HG02571 (cell line): ENCODE data around the gene ERFE.
"Not testable (repeated sequence)": the region's sequence is repeated elsewhere in the genome, so short reads cannot be mapped to it uniquely, and the experiment has no call there.

Source experiments
- ATAC-seq: cut with Tn5 transposase; IDR thresholded peaks from one replicate; pipeline ENCODE4 v1.9.1; 2021; ENCODE audit warnings: mild to moderate bottlenecking, moderate library complexity; ENCODE audit not compliant: unreplicated experiment

ERFE gene

DNA sequence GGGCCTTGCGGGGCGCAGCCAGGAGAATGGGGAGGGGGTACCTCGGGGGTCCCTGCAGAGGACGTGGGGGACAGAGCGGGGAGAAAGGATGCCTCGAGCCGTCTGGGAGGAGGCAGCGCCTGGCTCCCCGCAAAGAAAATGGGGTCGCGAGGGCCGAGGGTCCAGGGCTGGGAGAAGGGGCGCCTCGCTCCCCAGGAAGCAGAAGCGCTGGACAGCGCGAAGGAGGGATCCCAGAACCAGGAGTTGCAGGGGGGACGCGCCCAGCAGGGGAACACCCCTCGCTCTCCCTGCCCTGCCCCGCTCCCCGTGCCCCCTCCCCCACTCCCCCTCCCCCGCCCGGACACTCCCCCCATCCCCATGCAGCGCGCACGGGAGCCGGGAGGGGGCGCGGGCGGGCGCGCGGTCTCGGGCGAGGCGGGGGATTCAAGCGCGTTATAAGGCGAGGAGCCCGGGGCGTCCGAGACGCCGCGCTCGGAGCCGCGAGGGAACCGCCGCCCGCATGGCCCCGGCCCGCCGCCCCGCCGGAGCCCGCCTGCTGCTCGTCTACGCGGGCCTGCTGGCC lies at the start of gene ERFE:
TSS of gene ERFE (plus strand) at position 462 of the 562 bp plus-strand sequence. CDS start at position 500, 38 bp downstream.
- ATAC-seq: no peak

GRCh38 chr2:238113611-238114010 lies 45.2 kb upstream of the ERFE start:
- ATAC-seq: no peak

- ATAC-seq: no peak
Observed at GRCh38 chr2:238114331-238114841, 44.4 kb upstream of the ERFE start.

DNA sequence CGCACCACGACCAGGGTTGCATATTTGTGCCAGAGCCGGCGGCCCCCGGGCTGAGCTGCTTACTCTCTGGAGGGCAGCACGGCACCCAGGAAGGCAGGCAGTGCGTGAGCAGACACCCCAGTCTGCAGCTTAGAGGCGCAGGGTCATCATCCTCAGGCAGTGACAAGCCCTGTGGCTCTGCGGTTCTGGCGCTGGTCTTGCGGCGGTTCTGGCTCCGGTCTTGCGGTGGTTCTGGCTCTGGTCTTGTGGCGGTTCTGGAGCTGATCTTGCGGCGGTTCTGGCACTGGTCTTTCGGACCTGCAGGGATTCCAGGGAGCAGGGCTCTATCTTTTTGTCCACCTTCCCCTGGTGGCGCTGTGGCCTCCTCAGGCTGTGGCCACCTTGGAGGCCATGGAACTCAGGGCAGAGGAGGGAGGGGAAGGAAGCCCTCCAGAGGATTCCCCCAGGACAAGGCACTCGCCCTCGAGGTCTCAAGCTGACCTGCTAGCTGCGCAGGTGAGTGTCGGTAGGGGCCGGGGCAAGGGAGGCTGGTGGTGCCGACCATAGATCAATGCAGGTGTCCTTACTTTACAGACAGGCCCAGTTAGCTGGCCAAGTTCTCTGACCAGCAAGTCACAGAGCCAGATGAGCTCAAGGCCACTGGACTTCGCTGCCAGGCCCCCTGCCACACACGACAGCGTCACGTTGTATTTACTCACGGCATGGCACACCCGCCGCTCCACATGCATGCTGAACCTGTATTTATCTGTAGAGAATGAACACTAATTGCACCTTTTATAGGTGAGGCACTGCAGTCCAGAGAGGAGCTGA lies 43.7 kb upstream of the ERFE start:
- ATAC-seq: no peak

GRCh38 chr2:238115709-238116108 lies 43.1 kb upstream of the ERFE start:
- not testable (repeated sequence) for ATAC-seq

DNA sequence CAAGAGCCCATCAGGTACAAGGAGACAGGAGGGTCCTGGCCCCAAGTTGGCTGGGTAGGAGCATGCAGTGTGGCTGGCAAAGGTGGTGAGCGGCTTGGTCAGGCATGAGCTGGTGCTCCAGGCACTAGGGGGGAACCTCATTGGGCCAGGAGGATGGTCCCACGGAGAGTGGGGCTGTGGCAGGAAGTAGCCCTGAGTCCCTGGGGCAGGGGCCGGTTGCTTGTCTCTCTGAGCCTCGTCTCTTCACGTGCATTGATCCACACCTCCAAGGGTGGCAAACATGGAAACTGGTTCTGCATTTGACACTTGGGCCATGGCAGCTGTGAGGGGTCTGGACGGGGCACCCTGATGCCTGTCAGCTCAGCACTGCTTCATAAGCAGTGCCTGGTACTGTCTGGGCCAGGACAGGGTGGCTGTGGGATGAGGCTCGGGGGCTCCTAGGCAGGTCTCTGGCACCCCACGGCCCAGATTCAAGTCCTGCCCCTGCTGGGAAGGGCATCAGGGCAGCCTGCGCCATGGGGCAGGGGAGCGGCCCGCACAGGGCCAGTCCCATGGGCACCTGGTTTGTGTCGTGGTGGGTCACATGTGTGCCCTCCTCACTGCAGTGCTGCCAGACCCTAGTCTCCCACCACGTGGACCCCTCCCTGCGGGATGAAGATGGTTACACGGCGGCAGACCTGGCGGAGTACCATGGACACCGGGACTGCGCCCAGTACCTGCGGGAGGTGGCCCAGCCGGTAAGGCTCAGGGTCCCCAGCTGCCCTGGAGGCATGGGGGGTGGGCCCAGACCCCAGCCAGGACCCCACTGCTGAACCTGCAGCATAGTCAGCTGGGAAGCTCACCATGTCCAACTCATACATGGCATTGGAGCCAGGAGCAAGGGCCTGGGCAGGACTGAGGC lies 42.2 kb upstream of the ERFE start:
- ATAC-seq: no peak

GRCh38 chr2:238117199-238118154 lies 41.3 kb upstream of the ERFE start:
- no peak for ATAC-seq

- no peak for ATAC-seq
Observed at GRCh38 chr2:238119756-238120462, 38.9 kb upstream of the ERFE start.

DNA sequence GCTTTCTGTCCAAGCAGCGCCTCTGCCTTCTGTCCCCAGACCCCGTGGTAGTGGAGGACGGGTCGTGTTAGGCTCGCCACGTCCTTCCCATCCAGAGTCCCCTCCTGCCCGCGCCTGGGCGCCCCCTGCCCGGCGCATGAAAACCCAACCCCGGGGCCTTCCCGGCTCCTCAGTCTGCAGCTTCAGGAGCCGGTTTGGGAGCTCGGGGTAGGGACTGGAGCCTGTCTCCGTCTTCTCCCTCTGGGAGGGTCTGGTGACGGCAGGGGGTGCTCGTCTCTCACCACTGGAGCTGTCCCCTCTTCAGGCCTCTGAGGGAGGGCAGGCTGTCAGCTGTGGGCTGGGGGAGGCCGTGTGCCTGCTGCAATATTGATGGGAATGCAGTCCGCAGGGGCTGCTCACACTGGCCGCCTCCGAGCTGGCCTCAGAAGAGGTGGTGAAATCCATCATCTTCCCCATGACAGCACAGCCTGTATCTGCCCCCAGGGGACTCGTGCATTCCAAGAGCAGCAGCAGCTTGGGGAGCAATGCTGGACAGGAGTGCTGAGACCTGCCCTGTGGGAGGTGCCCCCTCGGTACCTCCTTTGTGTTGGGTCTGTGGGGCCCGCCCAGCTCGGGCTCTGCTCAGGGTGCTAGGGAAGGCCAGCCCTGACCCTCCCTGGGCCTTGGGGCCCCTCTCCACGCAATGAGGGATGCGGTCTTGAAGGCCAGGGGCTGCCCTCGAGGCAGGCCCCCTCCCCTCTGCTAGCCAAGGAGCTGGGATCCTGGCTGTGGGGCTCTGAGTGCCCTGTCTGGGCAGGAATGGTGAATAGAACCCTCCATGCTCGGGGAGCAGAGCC lies 38.1 kb upstream of the ERFE start:
- ATAC-seq: no peak

DNA sequence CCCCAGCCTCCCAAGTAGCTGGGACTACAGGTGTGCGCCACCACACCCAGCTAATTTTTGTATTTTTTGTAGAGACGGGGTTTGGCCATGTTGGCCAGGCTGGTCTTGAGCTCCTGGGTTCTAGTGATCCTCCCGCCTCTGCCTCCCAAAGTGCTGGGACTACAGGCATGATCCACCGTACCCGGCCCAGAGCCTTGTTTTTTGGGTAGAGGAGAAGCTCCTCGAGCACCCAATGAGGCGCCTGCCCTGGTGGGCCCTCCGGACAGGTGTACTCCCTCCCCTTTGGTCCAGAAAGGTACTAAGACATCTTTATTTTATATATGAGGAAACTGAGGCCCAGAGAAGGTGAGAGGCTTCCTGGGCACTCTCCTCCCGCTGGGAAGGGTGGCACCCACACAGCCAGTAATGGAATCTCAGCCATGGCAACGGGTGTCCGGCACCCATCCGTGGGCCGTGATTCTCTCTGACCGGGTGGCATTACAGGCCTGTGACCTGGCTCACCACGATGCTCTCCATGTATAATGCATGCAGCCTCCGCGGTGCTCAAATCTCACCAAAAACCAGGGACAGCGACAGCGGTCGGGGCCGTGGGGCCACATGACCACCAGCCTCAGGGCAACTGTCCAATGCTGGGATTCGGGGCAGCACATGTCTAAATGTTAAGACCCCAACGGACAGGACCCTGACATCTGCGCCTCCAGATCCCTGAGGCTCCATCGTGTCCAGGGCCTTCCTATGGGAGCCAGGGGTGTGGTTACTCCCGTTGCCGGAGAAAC lies 37.1 kb upstream of the ERFE start:
- ATAC-seq: no peak

- no peak for ATAC-seq
Observed at GRCh38 chr2:238122287-238123217, 36.2 kb upstream of the ERFE start.

GRCh38 chr2:238123218-238123971 lies 35.4 kb upstream of the ERFE start:
- no peak for ATAC-seq

DNA sequence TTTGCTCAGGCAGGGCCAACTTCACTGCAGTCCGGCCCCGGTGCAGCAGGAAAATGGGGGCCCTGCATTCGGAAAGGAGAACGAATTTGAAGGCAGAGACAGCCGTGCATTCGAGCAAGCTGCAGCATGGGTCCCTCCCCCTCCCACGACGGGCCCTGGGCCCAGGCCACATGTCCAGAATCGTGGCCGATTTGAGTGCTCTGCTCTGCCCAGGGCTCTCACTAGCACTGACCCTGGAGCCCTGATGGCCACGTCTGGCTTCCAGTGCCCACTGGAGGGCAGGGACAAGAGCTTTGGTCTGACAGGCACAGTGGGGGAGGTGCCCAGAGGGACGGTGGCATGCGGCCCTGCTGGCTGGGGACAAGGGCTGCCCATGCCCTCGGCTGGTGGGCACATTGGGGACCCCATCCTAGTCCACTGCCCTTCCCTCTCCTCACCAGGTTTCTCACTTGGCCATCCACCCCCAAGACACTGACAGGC lies 34.7 kb upstream of the ERFE start:
- ATAC-seq: no peak

DNA sequence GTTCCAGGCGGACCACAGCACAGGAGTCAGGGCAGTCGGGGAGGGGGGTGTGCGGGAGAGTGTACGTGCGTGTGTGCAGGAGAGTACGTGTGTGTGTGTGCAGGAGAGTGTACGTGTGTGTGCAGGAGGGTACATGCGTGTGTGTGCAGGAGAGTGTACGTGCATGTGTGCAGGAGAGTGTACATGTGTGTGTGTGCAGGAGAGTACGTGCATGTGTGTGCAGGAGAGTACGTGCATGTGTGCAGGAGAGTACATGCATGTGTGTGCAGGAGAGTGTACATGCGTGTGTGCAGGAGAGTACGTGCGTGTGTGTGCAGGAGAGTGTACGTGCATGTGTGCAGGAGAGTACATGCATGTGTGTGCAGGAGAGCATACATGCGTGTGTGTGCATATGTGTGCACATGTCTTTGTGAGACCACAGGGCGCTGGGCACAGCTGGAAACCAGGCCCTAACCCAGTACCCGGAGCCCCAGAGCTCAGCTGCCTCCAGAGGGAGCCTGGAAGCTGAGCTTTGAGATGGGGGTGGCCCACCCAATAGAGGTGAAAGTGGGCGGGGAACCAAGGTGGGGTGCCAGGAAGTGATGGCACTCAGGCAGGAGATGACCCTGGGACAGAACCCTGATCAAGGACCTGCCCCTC lies 34.2 kb upstream of the ERFE start:
- ATAC-seq: no peak

GRCh38 chr2:238125127-238125885 lies 33.5 kb upstream of the ERFE start:
- ATAC-seq: no peak
